ENCODE results near the gene CAP2.

DNA sequence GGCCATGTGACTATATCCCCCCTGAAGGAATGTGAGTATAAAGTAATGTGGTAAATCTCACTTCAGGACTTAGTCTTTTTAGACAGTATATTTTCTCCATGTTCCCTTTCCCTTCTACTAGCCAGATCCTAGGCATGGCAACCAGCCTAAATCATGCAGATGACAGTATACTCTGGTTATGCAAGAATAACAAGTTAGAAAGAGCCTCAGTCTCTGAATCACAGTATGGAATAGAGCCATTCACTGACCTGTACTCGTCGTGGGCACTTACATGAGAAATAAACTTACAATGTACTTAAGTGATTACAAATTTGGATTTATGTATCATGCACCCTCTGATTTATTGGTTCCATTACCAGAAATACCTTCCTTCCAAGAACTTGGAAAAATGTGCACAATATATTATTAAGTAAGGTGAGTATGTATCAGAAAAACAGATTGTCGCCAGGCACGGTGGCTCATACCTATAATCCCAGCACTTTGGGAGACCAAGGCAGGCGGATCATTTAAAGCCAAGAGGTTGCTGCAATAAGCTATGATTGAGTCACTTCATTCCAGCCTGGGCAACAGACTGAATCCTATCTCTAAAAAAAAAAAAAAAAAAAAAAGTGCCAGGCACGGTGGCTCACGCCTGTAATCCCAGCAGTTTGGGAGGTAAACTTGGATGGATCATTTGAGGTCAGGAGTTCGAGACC is 181.6 kb downstream of the CAP2 start:
- TF ChIP-seq, protein P1, sequence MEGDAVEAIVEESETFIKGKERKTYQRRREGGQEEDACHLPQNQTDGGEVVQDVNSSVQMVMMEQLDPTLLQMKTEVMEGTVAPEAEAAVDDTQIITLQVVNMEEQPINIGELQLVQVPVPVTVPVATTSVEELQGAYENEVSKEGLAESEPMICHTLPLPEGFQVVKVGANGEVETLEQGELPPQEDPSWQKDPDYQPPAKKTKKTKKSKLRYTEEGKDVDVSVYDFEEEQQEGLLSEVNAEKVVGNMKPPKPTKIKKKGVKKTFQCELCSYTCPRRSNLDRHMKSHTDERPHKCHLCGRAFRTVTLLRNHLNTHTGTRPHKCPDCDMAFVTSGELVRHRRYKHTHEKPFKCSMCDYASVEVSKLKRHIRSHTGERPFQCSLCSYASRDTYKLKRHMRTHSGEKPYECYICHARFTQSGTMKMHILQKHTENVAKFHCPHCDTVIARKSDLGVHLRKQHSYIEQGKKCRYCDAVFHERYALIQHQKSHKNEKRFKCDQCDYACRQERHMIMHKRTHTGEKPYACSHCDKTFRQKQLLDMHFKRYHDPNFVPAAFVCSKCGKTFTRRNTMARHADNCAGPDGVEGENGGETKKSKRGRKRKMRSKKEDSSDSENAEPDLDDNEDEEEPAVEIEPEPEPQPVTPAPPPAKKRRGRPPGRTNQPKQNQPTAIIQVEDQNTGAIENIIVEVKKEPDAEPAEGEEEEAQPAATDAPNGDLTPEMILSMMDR (IDR thresholded peaks at IDR 0.05): no peak
- no peak for TF ChIP-seq POLR2A (IDR thresholded peaks at IDR 0.05)
- no peak for TF ChIP-seq POLR2AphosphoS5 (IDR thresholded peaks at IDR 0.05)
- TF ChIP-seq EP300 (IDR thresholded peaks at IDR 0.05): no peak
